NK-92 (cell line): Measurements from ENCODE around the gene ARMC9.

Experiments
- DNase-seq: peaks from one replicate; lab custom pipeline; 2025; ENCODE audit not compliant: unreplicated experiment; lab: John Stamatoyannopoulos, UW

The ARMC9 gene

GRCh38 chr2:231378026-231378722, 179.7 kb downstream of the ARMC9 start:
- DNase-seq = no peak

- DNase-seq = no peak
Observed at GRCh38 chr2:231379266-231380215, 181.1 kb downstream of the ARMC9 start.

GRCh38 chr2:231380307-231380706, 181.9 kb downstream of the ARMC9 start:
- no peak for DNase-seq

GRCh38 chr2:231380991-231381847, 182.8 kb downstream of the ARMC9 start:
- DNase-seq = no peak

GRCh38 chr2:231382116-231382515, 183.7 kb downstream of the ARMC9 start:
- DNase-seq = no peak

GRCh38 chr2:231383416-231384108, 185.1 kb downstream of the ARMC9 start:
- no peak for DNase-seq

GRCh38 chr2:231384109-231384435, 185.6 kb downstream of the ARMC9 start:
- no peak for DNase-seq

- DNase-seq = no peak
Observed at GRCh38 chr2:231384970-231385369, 186.5 kb downstream of the ARMC9 start.

GRCh38 chr2:231385429-231385828, 187.0 kb downstream of the ARMC9 start:
- no peak for DNase-seq

GRCh38 chr2:231386446-231386845, 188.0 kb downstream of the ARMC9 start:
- peak; percentile 3 for DNase-seq

GRCh38 chr2:231387904-231388724, 189.7 kb downstream of the ARMC9 start:
- DNase-seq = no peak

- no peak for DNase-seq
Observed at GRCh38 chr2:231388725-231389346, 190.4 kb downstream of the ARMC9 start.

GRCh38 chr2:231390667-231391066, 192.2 kb downstream of the ARMC9 start:
- no peak for DNase-seq

GRCh38 chr2:231391981-231392380, 193.6 kb downstream of the ARMC9 start:
- no peak for DNase-seq

GRCh38 chr2:231392431-231393148, 194.2 kb downstream of the ARMC9 start:
- DNase-seq = no peak

- DNase-seq = no peak
Observed at GRCh38 chr2:231393149-231394131, 195.0 kb downstream of the ARMC9 start.
